HepG2 (cell line): ENCODE measurements around the gene NOCT. TPM values are rescaled to one million over a fixed set of nuclear protein-coding genes. Genes with fewer than 3 reads are reported as not detected.
A peak's percentile ranks its signal among the peaks of the same experiment; 100 is the strongest.

Experiments
- CREB1 ChIP-seq, 2 experiments: fragments of 450-650 bp in 1 of 2; IDR thresholded peaks; 2 replicates each; pipeline ENCODE4 v1.6.1; 2016 to 2017; ENCODE audit warnings: control low read depth in 1 of 2, mild to moderate bottlenecking in 1 of 2, missing compliant biosample characterization in 1 of 2, missing genetic modification characterization in 1 of 2
- EHMT2 ChIP-seq: fragments of 200-600 bp; sonication (generic); IDR thresholded peaks from 2 replicates; pipeline ENCODE4 v1.7.0; 2017; ENCODE audit warnings: antibody characterized with exemption, low read depth, low read length, borderline replicate concordance
- FOXK1 ChIP-seq: sonication (generic); formaldehyde crosslinking; IDR thresholded peaks from 2 replicates; pipeline ENCODE4 v1.4.0; 2020; ENCODE audit warnings: low read depth, missing genetic modification reagents, borderline replicate concordance
- KAT2B ChIP-seq: fragments of 150-350 bp; IDR thresholded peaks from 2 replicates; pipeline ENCODE4 v1.6.1; 2014; ENCODE audit warnings: low read depth, low read length, borderline replicate concordance
- KDM4B ChIP-seq: sonication (generic); formaldehyde crosslinking; IDR thresholded peaks from 2 replicates; pipeline ENCODE4 v1.4.0; 2020; ENCODE audit warnings: missing genetic modification reagents
- NCOR1 ChIP-seq: fragments of 200-600 bp; sonication (generic); IDR thresholded peaks from 2 replicates; pipeline ENCODE4 v1.7.0; 2017; ENCODE audit warnings: antibody characterized with exemption, low read length, borderline replicate concordance
- PLRG1 ChIP-seq: fragments of 450-650 bp; conservative IDR thresholded peaks from 2 replicates; pipeline ENCODE4 v1.6.1; 2016
- RBAK ChIP-seq: sonication (generic); formaldehyde crosslinking; IDR thresholded peaks from 2 replicates; pipeline ENCODE4 v1.5.1; 2020; ENCODE audit warnings: mild to moderate bottlenecking, missing genetic modification reagents
- THAP11 ChIP-seq: IDR thresholded peaks from 2 replicates; pipeline ENCODE4 v1.6.1; 2016; ENCODE audit warnings: missing biosample characterization, missing genetic modification reagents
- YEATS2 ChIP-seq: sonication (generic); formaldehyde crosslinking; IDR thresholded peaks from 2 replicates; pipeline ENCODE4 v1.4.0; 2020; ENCODE audit warnings: missing genetic modification reagents, borderline replicate concordance
- ZBTB21 ChIP-seq: sonication (generic); formaldehyde crosslinking; IDR thresholded peaks from 2 replicates; pipeline ENCODE4 v1.4.0; 2020; ENCODE audit warnings: missing genetic modification reagents
- ZNF232 ChIP-seq: sonication (generic); formaldehyde crosslinking; IDR thresholded peaks from 2 replicates; pipeline ENCODE4 v1.4.0; 2020; ENCODE audit warnings: missing genetic modification reagents, borderline replicate concordance
- ZNF235 ChIP-seq: sonication (generic); formaldehyde crosslinking; IDR thresholded peaks from 2 replicates; pipeline ENCODE4 v1.8.1; 2023; ENCODE audit warnings: mild to moderate bottlenecking, missing genetic modification reagents, borderline replicate concordance
- ZNF251 ChIP-seq: sonication (generic); formaldehyde crosslinking; IDR thresholded peaks from 2 replicates; pipeline ENCODE4 v1.9.0; 2021; ENCODE audit warnings: mild to moderate bottlenecking, missing genetic modification reagents
- ZNF3 ChIP-seq: IDR thresholded peaks from 2 replicates; pipeline ENCODE4 v1.7.0; 2017; ENCODE audit warnings: inconsistent platforms
- ZNF510 ChIP-seq: sonication (generic); formaldehyde crosslinking; IDR thresholded peaks from 2 replicates; pipeline ENCODE4 v1.4.0; 2020; ENCODE audit warnings: low read depth, mild to moderate bottlenecking, missing genetic modification reagents
- ZNF644 ChIP-seq: IDR thresholded peaks from 2 replicates; pipeline ENCODE4 v1.6.1; 2016; ENCODE audit warnings: low read depth
- ZNF781 ChIP-seq: sonication (generic); formaldehyde crosslinking; IDR thresholded peaks from 2 replicates; pipeline ENCODE4 v1.5.1; 2020; ENCODE audit warnings: borderline replicate concordance, mild to moderate bottlenecking, missing genetic modification reagents; ENCODE audit errors: not compliant biosample characterization
- ZNF850 ChIP-seq: sonication (generic); formaldehyde crosslinking; conservative IDR thresholded peaks from 2 replicates; pipeline ENCODE4 v1.9.0; 2021; ENCODE audit warnings: mild to moderate bottlenecking, missing genetic modification reagents
- ZSCAN22 ChIP-seq: sonication (generic); formaldehyde crosslinking; IDR thresholded peaks from 2 replicates; pipeline ENCODE4 v1.4.0; 2020; ENCODE audit warnings: mild to moderate bottlenecking, missing genetic modification reagents
- polyA plus RNA-seq, 8 experiments: library from polyadenylated mRNA; depleted of rRNA in 3 of 8; stranded (reverse) in 7 of 8; unstranded in 1 of 8; fragments of >200 nt; fragmentation: Illumina TruSeq in 4 of 8; extraction: Trizol in 4 of 8; gene quantifications; 2 replicates each; pipeline versions ENCODE4 v1.2.1 to v1.2.3, GENCODE V29; 2011 to 2016; ENCODE audit warnings: low read depth in 4 of 8, missing spikeins in 1 of 8, mixed read lengths in 1 of 8; ENCODE audit not compliant: insufficient read depth in 1 of 8
- total RNA-seq, 5 experiments: library from RNA; depleted of rRNA; stranded (reverse); fragments of >200 nt; fragmentation: Illumina TruSeq; extraction: Trizol; gene quantifications; 2 replicates each; pipeline ENCODE4 v1.2.3, GENCODE V29; 2016; ENCODE audit warnings: low read depth in 1 of 5
- TF ChIP-seq, protein P1 (sequence below): sonication (generic); formaldehyde crosslinking; IDR thresholded peaks from 2 replicates; pipeline ENCODE4 v1.9.0; 2021; ENCODE audit warnings: missing genetic modification reagents, borderline replicate concordance
- TF ChIP-seq, protein P2 (sequence below): sonication (generic); formaldehyde crosslinking; conservative IDR thresholded peaks from 2 replicates; pipeline ENCODE4 v1.4.0; 2020; ENCODE audit warnings: missing genetic modification reagents
- TF ChIP-seq, protein P3 (sequence below): IDR thresholded peaks from 2 replicates; pipeline ENCODE4 v1.6.1; 2012; ENCODE audit warnings: inconsistent platforms
- TF ChIP-seq, protein P4 (sequence below): sonication (generic); formaldehyde crosslinking; IDR thresholded peaks from 2 replicates; pipeline ENCODE4 v1.8.1; 2023; ENCODE audit warnings: mild to moderate bottlenecking, moderate library complexity, missing genetic modification reagents
- TF ChIP-seq, protein P5 (sequence below): sonication (generic); formaldehyde crosslinking; IDR thresholded peaks from 2 replicates; pipeline ENCODE4 v1.4.0; 2020; ENCODE audit warnings: mild to moderate bottlenecking, low read depth, missing genetic modification reagents
- TF ChIP-seq, protein P6 (sequence below), 2 experiments: fragments of 450-650 bp in 1 of 2; sonication (generic) in 1 of 2; formaldehyde crosslinking; IDR thresholded peaks; 2 replicates each; pipeline versions ENCODE4 v1.5.0 to v1.8.0; 2020 to 2022; ENCODE audit warnings: mild to moderate bottlenecking in 1 of 2, missing genetic modification reagents in 1 of 2

The NOCT gene
- total and polyA plus RNA-seq, 2 of the 13 experiments (the other 11 are each of a cell fraction or from before 2014, with no cell fraction given): 3.6 to 13.1 TPM

DNA sequence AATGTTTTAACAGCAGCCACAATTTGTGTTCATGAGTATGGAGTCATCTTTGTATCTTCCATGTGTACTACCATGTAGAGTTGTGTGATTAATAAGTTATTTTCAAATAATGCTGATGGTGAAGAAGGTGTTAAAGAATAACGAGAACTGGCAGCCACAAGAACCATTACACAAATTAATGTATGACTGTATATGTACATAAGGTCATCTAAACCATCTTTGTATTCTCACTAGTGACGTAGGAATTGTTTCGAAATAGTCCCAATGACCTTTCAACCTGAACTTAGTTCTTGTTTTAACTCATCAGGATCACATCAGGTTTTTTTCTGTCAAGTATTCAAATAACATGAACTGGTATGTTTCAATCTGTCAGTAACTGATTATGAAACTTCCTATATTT lies 48.3 kb upstream of the NOCT start (continued):
- TF ChIP-seq, protein P1, sequence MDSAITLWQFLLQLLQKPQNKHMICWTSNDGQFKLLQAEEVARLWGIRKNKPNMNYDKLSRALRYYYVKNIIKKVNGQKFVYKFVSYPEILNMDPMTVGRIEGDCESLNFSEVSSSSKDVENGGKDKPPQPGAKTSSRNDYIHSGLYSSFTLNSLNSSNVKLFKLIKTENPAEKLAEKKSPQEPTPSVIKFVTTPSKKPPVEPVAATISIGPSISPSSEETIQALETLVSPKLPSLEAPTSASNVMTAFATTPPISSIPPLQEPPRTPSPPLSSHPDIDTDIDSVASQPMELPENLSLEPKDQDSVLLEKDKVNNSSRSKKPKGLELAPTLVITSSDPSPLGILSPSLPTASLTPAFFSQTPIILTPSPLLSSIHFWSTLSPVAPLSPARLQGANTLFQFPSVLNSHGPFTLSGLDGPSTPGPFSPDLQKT (CRISPR knock-in tag): no peak
- TF ChIP-seq PLRG1 (no peak), ZNF251 (CRISPR knock-in tag) (no peak), KDM4B (CRISPR knock-in tag) (no peak), ZNF850 (no peak), NCOR1 (peak; percentile 78; the same call in 1 of the 2 replicates), ZNF232 (CRISPR knock-in tag) (no peak), ZSCAN22 (CRISPR knock-in tag) (no peak), ZNF644 (CRISPR knock-in tag) (0 out of 2 replicates have a peak, but pooled peaks have one; percentile 38), ZNF781 (CRISPR knock-in tag) (no peak), ZNF3 (CRISPR knock-in tag) (no peak), ZNF510 (no peak), YEATS2 (CRISPR knock-in tag) (no peak), ZNF235 (CRISPR knock-in tag) (no peak), FOXK1 (CRISPR knock-in tag) (peak; percentile 59; the same call in 1 of the 2 replicates), RBAK (CRISPR knock-in tag) (no peak), ZBTB21 (CRISPR knock-in tag) (peak; percentile 96), CREB1 (IDR thresholded peaks at IDR 0.05) (peak; percentile 92), CREB1 (CRISPR knock-in tag; IDR thresholded peaks at IDR 0.05) (peak; percentile 98), THAP11 (0 out of 2 replicates have a peak, but pooled peaks have one; percentile 27), KAT2B (no peak), EHMT2 (peak; percentile 68; the same call in 1 of the 2 replicates)
- TF ChIP-seq, protein P2, sequence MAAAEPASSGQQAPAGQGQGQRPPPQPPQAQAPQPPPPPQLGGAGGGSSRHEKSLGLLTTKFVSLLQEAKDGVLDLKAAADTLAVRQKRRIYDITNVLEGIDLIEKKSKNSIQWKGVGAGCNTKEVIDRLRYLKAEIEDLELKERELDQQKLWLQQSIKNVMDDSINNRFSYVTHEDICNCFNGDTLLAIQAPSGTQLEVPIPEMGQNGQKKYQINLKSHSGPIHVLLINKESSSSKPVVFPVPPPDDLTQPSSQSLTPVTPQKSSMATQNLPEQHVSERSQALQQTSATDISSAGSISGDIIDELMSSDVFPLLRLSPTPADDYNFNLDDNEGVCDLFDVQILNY (CRISPR knock-in tag): no peak
- TF ChIP-seq, protein P3, sequence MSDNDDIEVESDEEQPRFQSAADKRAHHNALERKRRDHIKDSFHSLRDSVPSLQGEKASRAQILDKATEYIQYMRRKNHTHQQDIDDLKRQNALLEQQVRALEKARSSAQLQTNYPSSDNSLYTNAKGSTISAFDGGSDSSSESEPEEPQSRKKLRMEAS: 0 out of 2 replicates have a peak, but pooled peaks have one; percentile 33
- TF ChIP-seq, protein P4, sequence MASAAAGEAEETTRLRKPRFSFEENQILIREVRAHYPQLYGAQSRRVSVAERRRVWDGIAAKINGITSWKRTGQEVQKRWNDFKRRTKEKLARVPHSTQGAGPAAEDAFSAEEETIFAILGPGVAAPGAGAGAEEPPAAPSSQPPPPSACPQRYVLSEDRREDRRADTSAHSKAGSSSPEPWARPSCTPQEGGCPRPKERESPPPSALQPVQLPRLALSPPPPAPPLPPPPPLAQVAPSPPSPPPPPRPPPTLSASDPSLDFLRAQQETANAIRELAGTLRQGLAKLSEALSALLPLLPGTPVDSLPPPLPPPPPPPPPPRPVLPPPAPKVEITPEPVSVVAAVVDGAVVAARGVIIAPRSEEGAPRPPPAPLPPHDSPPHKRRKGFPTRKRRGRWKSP (CRISPR knock-in tag): no peak
- TF ChIP-seq, protein P5, sequence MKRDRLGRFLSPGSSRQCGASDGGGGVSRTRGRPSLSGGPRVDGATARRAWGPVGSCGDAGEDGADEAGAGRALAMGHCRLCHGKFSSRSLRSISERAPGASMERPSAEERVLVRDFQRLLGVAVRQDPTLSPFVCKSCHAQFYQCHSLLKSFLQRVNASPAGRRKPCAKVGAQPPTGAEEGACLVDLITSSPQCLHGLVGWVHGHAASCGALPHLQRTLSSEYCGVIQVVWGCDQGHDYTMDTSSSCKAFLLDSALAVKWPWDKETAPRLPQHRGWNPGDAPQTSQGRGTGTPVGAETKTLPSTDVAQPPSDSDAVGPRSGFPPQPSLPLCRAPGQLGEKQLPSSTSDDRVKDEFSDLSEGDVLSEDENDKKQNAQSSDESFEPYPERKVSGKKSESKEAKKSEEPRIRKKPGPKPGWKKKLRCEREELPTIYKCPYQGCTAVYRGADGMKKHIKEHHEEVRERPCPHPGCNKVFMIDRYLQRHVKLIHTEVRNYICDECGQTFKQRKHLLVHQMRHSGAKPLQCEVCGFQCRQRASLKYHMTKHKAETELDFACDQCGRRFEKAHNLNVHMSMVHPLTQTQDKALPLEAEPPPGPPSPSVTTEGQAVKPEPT (CRISPR knock-in tag): no peak
- TF ChIP-seq, protein P6, sequence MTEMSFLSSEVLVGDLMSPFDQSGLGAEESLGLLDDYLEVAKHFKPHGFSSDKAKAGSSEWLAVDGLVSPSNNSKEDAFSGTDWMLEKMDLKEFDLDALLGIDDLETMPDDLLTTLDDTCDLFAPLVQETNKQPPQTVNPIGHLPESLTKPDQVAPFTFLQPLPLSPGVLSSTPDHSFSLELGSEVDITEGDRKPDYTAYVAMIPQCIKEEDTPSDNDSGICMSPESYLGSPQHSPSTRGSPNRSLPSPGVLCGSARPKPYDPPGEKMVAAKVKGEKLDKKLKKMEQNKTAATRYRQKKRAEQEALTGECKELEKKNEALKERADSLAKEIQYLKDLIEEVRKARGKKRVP (CRISPR knock-in tag; IDR thresholded peaks at IDR 0.05): 0 out of 4 replicates have a peak, but pooled peaks of 1 of the 2 experiments have one; percentile 16
